Measurements from ENCODE around the gene MRPL46.
A peak's percentile ranks its signal among the peaks of the same experiment; 100 is the strongest.
"Not testable (repeated sequence)": the region's sequence is repeated elsewhere in the genome, so short reads cannot be mapped to it uniquely, and the experiment has no call there.

The MRPL46 gene

GRCh38 chr15:88472225-88472624, 5.0 kb upstream of the MRPL46 start:
- Histone ChIP-seq H3K27ac (ENCODE audit: low read length) (no peak overlapping the region), H3K36me3 (ENCODE audit: insufficient read depth, low read length) (peaks cover 59% of the 10 kb centered on the region), H3K79me2 (ENCODE audit: insufficient read depth, low read length) (peaks cover 22% of the 10 kb centered on the region), H4K20me1 (ENCODE audit: insufficient read depth, low read length) (no peaks in the 10 kb centered on the region), H3K9me3 (ENCODE audit: insufficient read depth, low read length, severe bottlenecking) (no peaks in the 10 kb centered on the region), H3K27me3 (ENCODE audit: insufficient read depth, low read length, poor library complexity) (no peaks in the 10 kb centered on the region), H2AFZ (ENCODE audit: low read depth, low read length) (no peak overlapping the region), H3K4me2 (ENCODE audit: insufficient read depth, low read length) (no peak overlapping the region), H3K4me1 (ENCODE audit: insufficient read depth, low read length) (peaks cover 15% of the 10 kb centered on the region), H3K4me3 (ENCODE audit: low read depth in 1 of 2, low read length in 2 of 2) (no peak overlapping the region), H3K9ac (ENCODE audit: low read depth, low read length) (no peak overlapping the region)
- DNase-seq = no peak
- TF ChIP-seq EZH2 (IDR thresholded peaks at IDR 0.05; ENCODE audit: borderline replicate concordance, low read depth, low read length, severe bottlenecking) = no peak
- TF ChIP-seq CTCF (IDR thresholded peaks at IDR 0.05; ENCODE audit: borderline replicate concordance, extremely low read depth, low read length, poor library complexity, severe bottlenecking) = no peak
- no peak for ATAC-seq (ENCODE audit: insufficient read depth, low read depth)

- Histone ChIP-seq H3K36me3 (ENCODE audit: insufficient read depth, low read length) (peaks cover 46% of the 10 kb centered on the region), H3K9me3 (ENCODE audit: insufficient read depth, low read length, severe bottlenecking) (no peaks in the 10 kb centered on the region), H4K20me1 (ENCODE audit: insufficient read depth, low read length) (no peaks in the 10 kb centered on the region), H3K79me2 (ENCODE audit: insufficient read depth, low read length) (peaks cover 36% of the 10 kb centered on the region), H3K4me3 (ENCODE audit: low read depth in 1 of 2, low read length in 2 of 2) (no peak overlapping the region), H2AFZ (ENCODE audit: low read depth, low read length) (no peak overlapping the region), H3K4me2 (ENCODE audit: insufficient read depth, low read length) (no peak overlapping the region), H3K27ac (ENCODE audit: low read length) (no peak overlapping the region), H3K4me1 (ENCODE audit: insufficient read depth, low read length) (peaks cover 25% of the 10 kb centered on the region), H3K27me3 (ENCODE audit: insufficient read depth, low read length, poor library complexity) (no peaks in the 10 kb centered on the region), H3K9ac (ENCODE audit: low read depth, low read length) (no peak overlapping the region)
- DNase-seq (no peak), ATAC-seq (ENCODE audit: insufficient read depth, low read depth) (no peak)
- TF ChIP-seq EZH2 (IDR thresholded peaks at IDR 0.05; ENCODE audit: borderline replicate concordance, low read depth, low read length, severe bottlenecking) = no peak
- TF ChIP-seq CTCF (IDR thresholded peaks at IDR 0.05; ENCODE audit: borderline replicate concordance, extremely low read depth, low read length, poor library complexity, severe bottlenecking) = peak; percentile 8
Observed at GRCh38 chr15:88470625-88471372, 3.6 kb upstream of the MRPL46 start.

GRCh38 chr15:88469321-88469720, 2.1 kb upstream of the MRPL46 start:
- Histone ChIP-seq H3K9me3 (ENCODE audit: insufficient read depth, low read length, severe bottlenecking) (no peaks in the 10 kb centered on the region), H3K4me3 (ENCODE audit: low read depth in 1 of 2, low read length in 2 of 2) (no peak overlapping the region), H3K27me3 (ENCODE audit: insufficient read depth, low read length, poor library complexity) (no peaks in the 10 kb centered on the region), H2AFZ (ENCODE audit: low read depth, low read length) (no peak overlapping the region), H3K9ac (ENCODE audit: low read depth, low read length) (no peak overlapping the region), H3K4me1 (ENCODE audit: insufficient read depth, low read length) (peaks cover 34% of the 10 kb centered on the region), H4K20me1 (ENCODE audit: insufficient read depth, low read length) (0 out of 2 replicates have a peak, but pooled peaks cover 2% of the 10 kb centered on the region), H3K4me2 (ENCODE audit: insufficient read depth, low read length) (peak overlapping the region; percentile 91; the same call in 1 of the 2 replicates), H3K79me2 (ENCODE audit: insufficient read depth, low read length) (peaks cover 49% of the 10 kb centered on the region), H3K27ac (ENCODE audit: low read length) (no peak overlapping the region), H3K36me3 (ENCODE audit: insufficient read depth, low read length) (peaks cover 46% of the 10 kb centered on the region)
- no peak for DNase-seq
- no peak for TF ChIP-seq EZH2 (IDR thresholded peaks at IDR 0.05; ENCODE audit: borderline replicate concordance, low read depth, low read length, severe bottlenecking)
- TF ChIP-seq CTCF (IDR thresholded peaks at IDR 0.05; ENCODE audit: borderline replicate concordance, extremely low read depth, low read length, poor library complexity, severe bottlenecking) = no peak
- ATAC-seq (ENCODE audit: insufficient read depth, low read depth) = no peak

- peak overlapping the region; percentile 98; the same call in 1 of the 2 replicates for H3K27ac ChIP-seq (ENCODE audit: low read length)
- H3K9ac ChIP-seq (ENCODE audit: low read depth, low read length) = peak overlapping the region; percentile 81
- H3K4me2 ChIP-seq (ENCODE audit: insufficient read depth, low read length) = peak overlapping the region; percentile 91
- H3K4me3 ChIP-seq (ENCODE audit: low read depth in 1 of 2, low read length in 2 of 2) = peak overlapping the region; percentile 91 to 97; a peak in 2 of 4 replicates
- DNase-seq; H3K27me3 ChIP-seq (ENCODE audit: insufficient read depth, low read length, poor library complexity); H4K20me1 ChIP-seq (ENCODE audit: insufficient read depth, low read length); H2AFZ ChIP-seq (ENCODE audit: low read depth, low read length); H3K9me3 ChIP-seq (ENCODE audit: insufficient read depth, low read length, severe bottlenecking); ATAC-seq (ENCODE audit: insufficient read depth, low read depth): not testable (repeated sequence)
- H3K36me3 ChIP-seq (ENCODE audit: insufficient read depth, low read length) = peaks cover 51% of the 10 kb centered on the region
- peaks cover 34% of the 10 kb centered on the region for H3K4me1 ChIP-seq (ENCODE audit: insufficient read depth, low read length)
- H3K79me2 ChIP-seq (ENCODE audit: insufficient read depth, low read length) = peaks cover 49% of the 10 kb centered on the region
Observed at GRCh38 chr15:88468721-88469120, 1.5 kb upstream of the MRPL46 start.
